ENCODE data around the gene TMED5. TPM values are rescaled to one million over a fixed set of nuclear protein-coding genes. Genes with fewer than 3 reads are reported as not detected.

Gene TMED5
- total RNA-seq, 2 experiments from 2014 or later: 29.2 to 31.6 TPM

DNA sequence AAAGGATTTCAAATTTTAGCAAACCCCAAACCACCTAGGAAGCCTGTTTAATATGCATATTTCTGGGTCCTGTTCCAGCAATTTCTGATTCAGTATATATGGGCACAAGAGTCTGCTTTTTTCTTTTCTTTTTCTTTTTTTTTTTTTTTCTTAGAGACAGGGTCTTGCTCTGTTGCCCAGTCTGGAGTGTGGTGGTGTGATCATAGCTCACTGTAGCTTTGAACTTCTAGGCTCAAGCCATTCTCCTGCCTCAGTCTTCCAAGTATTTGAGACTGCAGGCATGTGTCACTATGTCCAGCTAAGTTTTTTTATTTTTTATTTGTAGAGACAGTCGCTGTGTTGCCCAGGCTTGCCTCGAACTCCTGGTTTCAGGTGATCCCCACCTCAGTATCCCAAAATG, 35.1 kb upstream of the TMED5 start:
- Mint-ChIP-seq H3K9me3 (no peaks in the 10 kb centered on the region), H3K4me3 (no peak overlapping the region), H3K36me3 (ENCODE audit: low read depth) (peaks cover 41% of the 10 kb centered on the region), H3K4me1 (ENCODE audit: low read depth) (peaks cover 20% of the 10 kb centered on the region), H3K27ac (no peak overlapping the region), H3K27me3 (no peaks in the 10 kb centered on the region)
- DNase-seq: no peak
- TF ChIP-seq, protein P1, sequence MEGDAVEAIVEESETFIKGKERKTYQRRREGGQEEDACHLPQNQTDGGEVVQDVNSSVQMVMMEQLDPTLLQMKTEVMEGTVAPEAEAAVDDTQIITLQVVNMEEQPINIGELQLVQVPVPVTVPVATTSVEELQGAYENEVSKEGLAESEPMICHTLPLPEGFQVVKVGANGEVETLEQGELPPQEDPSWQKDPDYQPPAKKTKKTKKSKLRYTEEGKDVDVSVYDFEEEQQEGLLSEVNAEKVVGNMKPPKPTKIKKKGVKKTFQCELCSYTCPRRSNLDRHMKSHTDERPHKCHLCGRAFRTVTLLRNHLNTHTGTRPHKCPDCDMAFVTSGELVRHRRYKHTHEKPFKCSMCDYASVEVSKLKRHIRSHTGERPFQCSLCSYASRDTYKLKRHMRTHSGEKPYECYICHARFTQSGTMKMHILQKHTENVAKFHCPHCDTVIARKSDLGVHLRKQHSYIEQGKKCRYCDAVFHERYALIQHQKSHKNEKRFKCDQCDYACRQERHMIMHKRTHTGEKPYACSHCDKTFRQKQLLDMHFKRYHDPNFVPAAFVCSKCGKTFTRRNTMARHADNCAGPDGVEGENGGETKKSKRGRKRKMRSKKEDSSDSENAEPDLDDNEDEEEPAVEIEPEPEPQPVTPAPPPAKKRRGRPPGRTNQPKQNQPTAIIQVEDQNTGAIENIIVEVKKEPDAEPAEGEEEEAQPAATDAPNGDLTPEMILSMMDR (IDR thresholded peaks at IDR 0.05): no peak
- ChIA-PET POLR2A (interaction anchor here (1.2 kb wide), 1 partner anchor 13 kb away, joined by 3 read pairs; no protein-coding TSS in a partner anchor), CTCF (interaction anchor here (0.6 kb wide), 1 partner anchor 126 kb away, joined by 3 read pairs; no protein-coding TSS in a partner anchor)
- no peak for ATAC-seq
- intact Hi-C loops (cut with micrococcal nuclease): no loop called here

GRCh38 chr1:93207211-93207610, 27.0 kb upstream of the TMED5 start:
- no peak for DNase-seq
- ChIA-PET CTCF (interaction anchor here (1.0 kb wide), 1 partner anchor 12 kb away, joined by 3 read pairs; no protein-coding TSS in a partner anchor), POLR2A (no interaction called here)
- no peak for ATAC-seq
- TF ChIP-seq, protein P1 (IDR thresholded peaks at IDR 0.05): no peak
- no peaks in the 10 kb centered on the region for H3K4me1 Mint-ChIP-seq (ENCODE audit: low read depth)
- H3K27ac Mint-ChIP-seq: no peak overlapping the region
- intact Hi-C loops (cut with micrococcal nuclease): no loop called here
- H3K4me3 Mint-ChIP-seq: no peak overlapping the region
- H3K9me3 Mint-ChIP-seq: no peaks in the 10 kb centered on the region
- no peaks in the 10 kb centered on the region for H3K27me3 Mint-ChIP-seq
- peaks cover 30% of the 10 kb centered on the region for H3K36me3 Mint-ChIP-seq (ENCODE audit: low read depth)

GRCh38 chr1:93206567-93206954, 26.3 kb upstream of the TMED5 start:
- ChIA-PET CTCF (interaction anchor here (1.0 kb wide), 1 partner anchor 12 kb away, joined by 3 read pairs; no protein-coding TSS in a partner anchor), POLR2A (no interaction called here)
- H3K4me1 Mint-ChIP-seq (ENCODE audit: low read depth): no peaks in the 10 kb centered on the region
- no peak overlapping the region for H3K27ac Mint-ChIP-seq
- H3K36me3 Mint-ChIP-seq (ENCODE audit: low read depth): peaks cover 30% of the 10 kb centered on the region
- no peak for DNase-seq
- H3K9me3 Mint-ChIP-seq: no peaks in the 10 kb centered on the region
- TF ChIP-seq, protein P1 (IDR thresholded peaks at IDR 0.05): no peak
- no peaks in the 10 kb centered on the region for H3K27me3 Mint-ChIP-seq
- intact Hi-C loops (cut with micrococcal nuclease): no loop called here
- no peak for ATAC-seq
- no peak overlapping the region for H3K4me3 Mint-ChIP-seq

- no peak overlapping the region for H3K27ac Mint-ChIP-seq
- H3K9me3 Mint-ChIP-seq: no peaks in the 10 kb centered on the region
- H3K4me3 Mint-ChIP-seq: no peak overlapping the region
- intact Hi-C loops (cut with micrococcal nuclease): no loop called here
- DNase-seq (no peak), ATAC-seq (no peak)
- peaks cover 30% of the 10 kb centered on the region for H3K36me3 Mint-ChIP-seq (ENCODE audit: low read depth)
- CTCF ChIA-PET: no interaction called here
- TF ChIP-seq, protein P1 (IDR thresholded peaks at IDR 0.05): no peak
- POLR2A ChIA-PET: no interaction called here
- no peaks in the 10 kb centered on the region for H3K27me3 Mint-ChIP-seq
- no peaks in the 10 kb centered on the region for H3K4me1 Mint-ChIP-seq (ENCODE audit: low read depth)
Observed at GRCh38 chr1:93205892-93206566, 25.8 kb upstream of the TMED5 start.

GRCh38 chr1:93200714-93201113, 20.5 kb upstream of the TMED5 start:
- TF ChIP-seq, protein P1 (IDR thresholded peaks at IDR 0.05): no peak

More at GRCh38 chr1:93200714-93201113, 20.5 kb upstream of the TMED5 start:
- intact Hi-C loops (cut with micrococcal nuclease): no loop called here
- H3K36me3 Mint-ChIP-seq (ENCODE audit: low read depth): peaks cover 25% of the 10 kb centered on the region
- H3K9me3 Mint-ChIP-seq: no peaks in the 10 kb centered on the region
- no peak overlapping the region for H3K4me3 Mint-ChIP-seq
- DNase-seq: no peak
- no peak overlapping the region for H3K27ac Mint-ChIP-seq
- ChIA-PET CTCF (no interaction called here), POLR2A (no interaction called here)
- no peak for ATAC-seq
- no peaks in the 10 kb centered on the region for H3K4me1 Mint-ChIP-seq (ENCODE audit: low read depth)
- no peaks in the 10 kb centered on the region for H3K27me3 Mint-ChIP-seq

All from activated CD8-positive, alpha-beta T cell treated with anti-CD3 and anti-CD28 coated beads for 36 hours (primary cell).